Heart left ventricle (tissue), 13 donors: ENCODE data around the gene KRT77.

Source experiments
- POLR2A ChIP-seq, 2 donors: fragments of 450-650 bp; IDR thresholded peaks; one replicate each; pipeline ENCODE4 v1.6.1; 2017; ENCODE audit warnings: antibody characterized with exemption in 2 of 2, mild to moderate bottlenecking in 2 of 2, moderate library complexity in 2 of 2
- TF ChIP-seq, protein P1 (sequence below), 12 donors: fragments of 200-600 bp; sonication (generic) in 4 of 12; IDR thresholded peaks; one replicate each; pipeline versions ENCODE4 v1.5.0 to v1.8.0; 2018 to 2022; ENCODE audit warnings: antibody characterized with exemption in 12 of 12, mild to moderate bottlenecking in 5 of 12
- donor health status: ischemic (EF 13 %, LVEDD 7.1; RV severe dilation, severe dysfunction).
- donor health status: DM: no; HTN: yes; CAD: no.
- donor health status: DM: no; HTN: no; CAD: no.
- donor health status: ischemic (EF 25% LVEDD 6.9; RV normal size, moderate dysfunction).
- donor health status: ischemic (EF 25% LVEDD 5.7; RV mildly dilated, moderate dysfunction).
- donor health status: ischemic (EF 35%, LVEDD 5.7; RV mildly dilated, moderate dysfunction).
- donor health status: nonischemic (EF 11% LVEDD 7.7; RV severe dilation, severe dysfunction).
- donor health status: DM: yes; HTN: yes; CAD: no.
- donor health status: PGD.
- donor health status: ischemic (EF 29% LVEDD 5.4; RV normal size, mild dysfunction).
- donor health status: nonischemic (EF 23%, LVEDD 6.1; RV moderate dilation, normal function).

DNA sequence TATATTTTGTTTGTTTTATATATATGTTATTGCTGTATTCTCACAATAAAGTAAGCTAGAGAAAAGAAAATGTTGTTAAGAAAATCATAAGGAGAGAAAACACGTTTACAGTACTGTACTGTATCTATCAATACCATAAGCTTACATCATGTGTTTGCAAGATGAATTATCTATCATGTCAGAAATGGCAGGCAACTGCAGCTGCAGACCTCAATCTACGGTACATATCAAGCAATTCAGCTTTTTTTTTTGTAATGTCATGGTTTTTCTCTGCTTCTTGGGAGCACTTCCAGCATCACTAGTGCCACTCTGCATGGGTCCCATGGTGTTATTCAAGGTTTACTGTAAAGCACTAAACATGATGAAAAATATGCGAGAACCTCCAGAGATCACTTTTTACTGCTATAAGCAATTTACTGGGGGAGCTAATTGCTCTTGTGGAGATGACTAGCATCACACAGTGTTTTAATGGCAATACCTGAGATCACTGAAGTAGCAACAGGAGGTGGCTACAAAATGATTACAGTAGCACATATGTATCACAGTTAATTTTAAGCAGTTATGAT is 42.3 kb downstream of the KRT77 start:
- TF ChIP-seq, protein P1, sequence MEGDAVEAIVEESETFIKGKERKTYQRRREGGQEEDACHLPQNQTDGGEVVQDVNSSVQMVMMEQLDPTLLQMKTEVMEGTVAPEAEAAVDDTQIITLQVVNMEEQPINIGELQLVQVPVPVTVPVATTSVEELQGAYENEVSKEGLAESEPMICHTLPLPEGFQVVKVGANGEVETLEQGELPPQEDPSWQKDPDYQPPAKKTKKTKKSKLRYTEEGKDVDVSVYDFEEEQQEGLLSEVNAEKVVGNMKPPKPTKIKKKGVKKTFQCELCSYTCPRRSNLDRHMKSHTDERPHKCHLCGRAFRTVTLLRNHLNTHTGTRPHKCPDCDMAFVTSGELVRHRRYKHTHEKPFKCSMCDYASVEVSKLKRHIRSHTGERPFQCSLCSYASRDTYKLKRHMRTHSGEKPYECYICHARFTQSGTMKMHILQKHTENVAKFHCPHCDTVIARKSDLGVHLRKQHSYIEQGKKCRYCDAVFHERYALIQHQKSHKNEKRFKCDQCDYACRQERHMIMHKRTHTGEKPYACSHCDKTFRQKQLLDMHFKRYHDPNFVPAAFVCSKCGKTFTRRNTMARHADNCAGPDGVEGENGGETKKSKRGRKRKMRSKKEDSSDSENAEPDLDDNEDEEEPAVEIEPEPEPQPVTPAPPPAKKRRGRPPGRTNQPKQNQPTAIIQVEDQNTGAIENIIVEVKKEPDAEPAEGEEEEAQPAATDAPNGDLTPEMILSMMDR (IDR thresholded peaks at IDR 0.05) = no peak
- no peak for TF ChIP-seq POLR2A (IDR thresholded peaks at IDR 0.05)
